Esophagus squamous epithelium (tissue), 4 donors: ENCODE results near the gene NME1.

Source experiments
- CTCF ChIP-seq, 6 experiments: fragments of 450-650 bp in 4 of 6; fragments of 200-600 bp in 2 of 6; sonication (generic) in 2 of 6; IDR thresholded peaks; one replicate each; pipeline ENCODE4 v1.5.1; 2016 to 2019; ENCODE audit warnings: antibody characterized with exemption in 6 of 6, mild to moderate bottlenecking in 4 of 6, moderate library complexity in 4 of 6
- POLR2A ChIP-seq, 4 donors: fragments of 450-650 bp; IDR thresholded peaks; one replicate each; pipeline ENCODE4 v1.6.1; 2017; ENCODE audit warnings: antibody characterized with exemption in 4 of 4, mild to moderate bottlenecking in 4 of 4, moderate library complexity in 3 of 4

DNA sequence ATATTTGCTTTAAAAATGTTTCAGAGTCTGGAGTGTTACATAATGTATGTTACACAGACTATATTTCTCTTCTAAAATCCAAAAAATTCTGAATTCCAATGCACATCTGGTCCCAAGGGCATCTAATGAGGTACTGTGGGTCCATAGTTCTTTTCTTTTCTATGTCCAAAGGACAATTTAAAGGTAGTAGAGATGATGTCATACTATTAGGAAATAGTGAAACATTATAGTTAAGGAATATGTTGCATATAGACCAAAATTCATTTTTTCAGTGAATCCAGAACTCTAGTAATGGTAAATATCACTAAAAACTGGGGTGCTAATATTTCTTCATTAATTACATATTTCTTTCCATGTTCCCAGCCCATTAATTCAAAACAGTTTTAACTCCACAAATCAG lies 35.8 kb downstream of the NME1 start:
- TF ChIP-seq CTCF (IDR thresholded peaks at IDR 0.05) = no peak
- no peak for TF ChIP-seq POLR2A (IDR thresholded peaks at IDR 0.05)
